HG03196 (cell line): ENCODE results near the gene FAM20B.

Experiments used
- ATAC-seq: cut with Tn5 transposase; IDR thresholded peaks from one replicate; pipeline ENCODE4 v1.9.1; 2021; ENCODE audit not compliant: unreplicated experiment

The FAM20B gene

GRCh38 chr1:179090923-179091322, 65.2 kb downstream of the FAM20B start:
- ATAC-seq, result no peak

GRCh38 chr1:179091691-179092165, 66.0 kb downstream of the FAM20B start:
- no peak for ATAC-seq

GRCh38 chr1:179092896-179093461, 67.3 kb downstream of the FAM20B start:
- no peak for ATAC-seq

- ATAC-seq, result no peak
These were observed 69.1 kb downstream of the FAM20B start for GRCh38 chr1:179094818-179095217.

- no peak for ATAC-seq
These were observed 69.7 kb downstream of the FAM20B start for GRCh38 chr1:179095377-179095776.

GRCh38 chr1:179095924-179096323, 70.2 kb downstream of the FAM20B start:
- ATAC-seq, result no peak

- ATAC-seq, result no peak
These were observed 74.2 kb downstream of the FAM20B start for GRCh38 chr1:179099891-179100290.

GRCh38 chr1:179101566-179101965, 75.9 kb downstream of the FAM20B start:
- ATAC-seq, result no peak

GRCh38 chr1:179103999-179104398, 78.3 kb downstream of the FAM20B start:
- ATAC-seq, result no peak

- ATAC-seq, result no peak
These were observed 79.0 kb downstream of the FAM20B start for GRCh38 chr1:179104611-179105250.

GRCh38 chr1:179105393-179105792, 79.7 kb downstream of the FAM20B start:
- ATAC-seq, result no peak

- no peak for ATAC-seq
These were observed 82.3 kb downstream of the FAM20B start for GRCh38 chr1:179107706-179108629.

- no peak for ATAC-seq
These were observed 83.0 kb downstream of the FAM20B start for GRCh38 chr1:179108644-179109043.

- ATAC-seq, result no peak
These were observed 89.5 kb downstream of the FAM20B start for GRCh38 chr1:179115181-179115580.

GRCh38 chr1:179119513-179119912, 93.8 kb downstream of the FAM20B start:
- no peak for ATAC-seq

- no peak for ATAC-seq
These were observed 95.0 kb downstream of the FAM20B start for GRCh38 chr1:179120736-179121135.

GRCh38 chr1:179121159-179121938, 95.7 kb downstream of the FAM20B start:
- ATAC-seq, result no peak

- ATAC-seq, result no peak
These were observed 99.2 kb downstream of the FAM20B start for GRCh38 chr1:179124873-179125272.
